CD4-positive, alpha-beta T cell treated with Interleukin-4 for 4 hours (primary cell): Measurements from ENCODE around the gene DNAJB7.
A peak's percentile ranks its signal among the peaks of the same experiment; 100 is the strongest.
"Not testable (repeated sequence)": the region's sequence is repeated elsewhere in the genome, so short reads cannot be mapped to it uniquely, and the experiment has no call there.

Experiments
- DNase-seq: peaks from one replicate; pipeline ENCODE4 v3.0.0-alpha.2; 2020

The DNAJB7 gene

GRCh38 chr22:40862013-40862412 lies at the start of gene DNAJB7:
Gene DNAJB7, minus strand, starts transcription at chr22:40862113. Its CDS starts 119 bp downstream, at chr22:40861994.
- no peak for DNase-seq

- DNase-seq, result no peak
Measured at GRCh38 chr22:40908895-40909294, 47.0 kb upstream of the DNAJB7 start.

GRCh38 chr22:40904101-40904500 lies 42.2 kb upstream of the DNAJB7 start:
- DNase-seq, result no peak

- peak; percentile 66 for DNase-seq
Measured at GRCh38 chr22:40898850-40899357, 37.0 kb upstream of the DNAJB7 start.

- DNase-seq, result no peak
Measured at GRCh38 chr22:40894417-40894816, 32.5 kb upstream of the DNAJB7 start.

- no peak for DNase-seq
Measured at GRCh38 chr22:40890881-40891280, 29.0 kb upstream of the DNAJB7 start.

- no peak for DNase-seq
Measured at GRCh38 chr22:40889116-40889515, 27.2 kb upstream of the DNAJB7 start.

- no peak for DNase-seq
Measured at GRCh38 chr22:40878922-40879321, 17.0 kb upstream of the DNAJB7 start.

GRCh38 chr22:40877488-40877887 lies 15.6 kb upstream of the DNAJB7 start:
- DNase-seq, result no peak

GRCh38 chr22:40876907-40877306 lies 15.0 kb upstream of the DNAJB7 start:
- DNase-seq, result no peak

GRCh38 chr22:40875111-40875510 lies 13.2 kb upstream of the DNAJB7 start:
- DNase-seq, result no peak

GRCh38 chr22:40874016-40874415 lies 12.1 kb upstream of the DNAJB7 start:
- no peak for DNase-seq

- not testable (repeated sequence) for DNase-seq
Measured at GRCh38 chr22:40868379-40868778, 6.5 kb upstream of the DNAJB7 start.

- no peak for DNase-seq
Measured at GRCh38 chr22:40867109-40867508, 5.2 kb upstream of the DNAJB7 start.

GRCh38 chr22:40862537-40862936 lies 624 bp upstream of the DNAJB7 start:
- DNase-seq, result no peak

- no peak for DNase-seq
Measured at GRCh38 chr22:40857309-40857855, 4.5 kb downstream of the DNAJB7 start.

- DNase-seq, result peak; percentile 96
Measured at GRCh38 chr22:40856513-40857308, 5.2 kb downstream of the DNAJB7 start, which contains the start of the genes ST13 and XPNPEP3. Gene ST13, minus strand, starts transcription at chr22:40856639. Its CDS starts 99 bp downstream, at chr22:40856540. Gene XPNPEP3, plus strand, starts transcription at chr22:40857148. Its CDS starts 34 bp downstream, at chr22:40857182.

GRCh38 chr22:40855979-40856512 lies 5.9 kb downstream of the DNAJB7 start:
- peak; percentile 7 for DNase-seq

GRCh38 chr22:40855071-40855978 lies 6.6 kb downstream of the DNAJB7 start:
- DNase-seq, result no peak

GRCh38 chr22:40853961-40854360 lies 8.0 kb downstream of the DNAJB7 start:
- DNase-seq, result no peak

GRCh38 chr22:40853333-40853732 lies 8.6 kb downstream of the DNAJB7 start:
- DNase-seq, result no peak

GRCh38 chr22:40845816-40846215 lies 16.1 kb downstream of the DNAJB7 start:
- not testable (repeated sequence) for DNase-seq

- DNase-seq, result no peak
Measured at GRCh38 chr22:40844951-40845350, 17.0 kb downstream of the DNAJB7 start.
